A549 treated with RU486 at 1 μM for 4 hours (cell line): ENCODE results near the gene MORF4L1. TPM values are rescaled to one million over a fixed set of nuclear protein-coding genes. Genes with fewer than 3 reads are reported as not detected.

ENCODE experiments used
- total RNA-seq: library from RNA; stranded (reverse); fragments of 200-300 nt; extraction: Qiagen RNA extraction; gene quantifications from 5 replicates; pipeline ENCODE4 v1.2.3, GENCODE V29; 2022; ENCODE audit warnings: low read depth

MORF4L1 gene, protein sequence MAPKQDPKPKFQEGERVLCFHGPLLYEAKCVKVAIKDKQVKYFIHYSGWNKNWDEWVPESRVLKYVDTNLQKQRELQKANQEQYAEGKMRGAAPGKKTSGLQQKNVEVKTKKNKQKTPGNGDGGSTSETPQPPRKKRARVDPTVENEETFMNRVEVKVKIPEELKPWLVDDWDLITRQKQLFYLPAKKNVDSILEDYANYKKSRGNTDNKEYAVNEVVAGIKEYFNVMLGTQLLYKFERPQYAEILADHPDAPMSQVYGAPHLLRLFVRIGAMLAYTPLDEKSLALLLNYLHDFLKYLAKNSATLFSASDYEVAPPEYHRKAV
- total RNA-seq, result 355 to 719 TPM (median 379 TPM) in 5 replicates

DNA sequence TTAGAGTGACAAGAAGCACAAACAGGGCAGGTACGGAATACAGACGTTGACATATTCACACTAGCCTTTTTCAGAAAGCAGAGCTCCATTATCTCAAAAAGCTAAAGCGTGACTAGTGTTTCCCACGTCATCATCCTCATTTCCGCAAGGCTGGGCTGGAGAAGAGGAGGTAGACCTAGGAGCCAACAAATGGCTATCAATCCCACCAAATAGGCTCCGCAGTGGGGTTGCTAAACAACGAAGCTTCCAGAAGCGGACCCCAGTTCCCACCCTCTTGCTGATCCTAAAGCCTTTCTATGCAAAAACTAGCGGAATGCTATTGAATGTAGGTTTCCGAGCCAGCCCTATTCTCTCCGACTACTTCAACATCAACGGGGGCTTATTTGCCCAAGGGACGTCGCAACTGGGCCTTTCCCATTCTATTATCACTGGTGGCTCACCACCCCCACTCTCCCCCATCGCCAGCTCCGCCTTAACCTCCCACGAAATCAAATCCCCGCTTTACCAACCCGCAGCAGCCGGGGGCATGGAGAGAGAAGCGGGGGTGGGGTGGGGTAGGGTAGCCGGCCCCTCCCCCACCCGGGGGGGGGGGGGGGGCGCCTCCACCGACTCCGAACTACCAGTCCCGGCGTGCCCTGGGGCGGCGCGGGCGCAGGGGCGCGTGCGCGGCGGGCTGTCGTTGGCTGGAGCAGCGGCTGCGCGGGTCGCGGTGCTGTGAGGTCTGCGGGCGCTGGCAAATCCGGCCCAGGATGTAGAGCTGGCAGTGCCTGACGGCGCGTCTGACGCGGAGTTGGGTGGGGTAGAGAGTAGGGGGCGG lies at the start of gene MORF4L1:
TSS of gene MORF4L1 (plus strand) at position 736 of the 817 bp plus-strand sequence. CDS start 128 bp downstream, outside the sequence.

GRCh38 chr15:78944669-78945407 lies 72.1 kb downstream of the MORF4L1 start, which contains the start of gene CTSH:
CTSH (minus strand) TSS chr15:78945046; CDS start chr15:78944981, 65 bp downstream.

Other genes with a start within 250 kb of the MORF4L1 start
- 0.67 to 1.5 TPM (median 0.77 TPM) in 5 replicates for gene CHRNB4, start 231.7 kb upstream of the MORF4L1 start, total RNA-seq
- gene ADAMTS7, start 61.4 kb upstream of the MORF4L1 start, total RNA-seq, result 2.5 to 4.7 TPM (median 3.6 TPM) in 5 replicates
- 43.4 to 51.9 TPM (median 46.2 TPM) in 5 replicates for gene CTSH, start 72.2 kb downstream of the MORF4L1 start, total RNA-seq
- 0.23 to 0.66 TPM (median 0.35 TPM) in 5 replicates for gene RASGRF1, start 217.9 kb downstream of the MORF4L1 start, total RNA-seq